Measurements from ENCODE around the gene IPO5. TPM values are rescaled to one million over a fixed set of nuclear protein-coding genes. Genes with fewer than 3 reads are reported as not detected.

The IPO5 gene
- total and polyA plus RNA-seq, 2 donors from 2014 or later: 32.2 to 92.0 TPM

DNA sequence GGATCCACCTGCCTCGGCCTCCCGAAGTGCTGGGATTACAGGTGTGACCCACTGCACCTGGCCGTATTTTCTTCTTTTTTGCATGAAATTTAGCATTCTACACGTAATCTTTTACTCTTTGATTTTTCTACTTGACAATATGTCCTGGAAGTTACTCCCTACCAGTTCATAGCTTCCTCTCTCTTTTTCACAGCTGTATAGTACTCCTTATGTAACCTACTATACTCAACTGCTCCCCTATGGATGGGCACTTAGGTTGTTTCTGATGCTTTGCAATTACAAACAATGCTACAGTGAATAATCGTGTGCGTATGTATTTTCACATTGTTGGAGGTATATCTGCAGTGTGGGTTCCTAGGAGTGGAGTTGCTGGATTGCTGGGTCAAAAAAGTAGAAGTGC lies 98.9 kb downstream of the IPO5 start:
- no peaks in the 10 kb centered on the region for H3K9me3 ChIP-seq (ENCODE audit: control insufficient read depth in 2 of 3, insufficient read depth in 1 of 3, low read length in 3 of 3)
- TF ChIP-seq, protein P1, sequence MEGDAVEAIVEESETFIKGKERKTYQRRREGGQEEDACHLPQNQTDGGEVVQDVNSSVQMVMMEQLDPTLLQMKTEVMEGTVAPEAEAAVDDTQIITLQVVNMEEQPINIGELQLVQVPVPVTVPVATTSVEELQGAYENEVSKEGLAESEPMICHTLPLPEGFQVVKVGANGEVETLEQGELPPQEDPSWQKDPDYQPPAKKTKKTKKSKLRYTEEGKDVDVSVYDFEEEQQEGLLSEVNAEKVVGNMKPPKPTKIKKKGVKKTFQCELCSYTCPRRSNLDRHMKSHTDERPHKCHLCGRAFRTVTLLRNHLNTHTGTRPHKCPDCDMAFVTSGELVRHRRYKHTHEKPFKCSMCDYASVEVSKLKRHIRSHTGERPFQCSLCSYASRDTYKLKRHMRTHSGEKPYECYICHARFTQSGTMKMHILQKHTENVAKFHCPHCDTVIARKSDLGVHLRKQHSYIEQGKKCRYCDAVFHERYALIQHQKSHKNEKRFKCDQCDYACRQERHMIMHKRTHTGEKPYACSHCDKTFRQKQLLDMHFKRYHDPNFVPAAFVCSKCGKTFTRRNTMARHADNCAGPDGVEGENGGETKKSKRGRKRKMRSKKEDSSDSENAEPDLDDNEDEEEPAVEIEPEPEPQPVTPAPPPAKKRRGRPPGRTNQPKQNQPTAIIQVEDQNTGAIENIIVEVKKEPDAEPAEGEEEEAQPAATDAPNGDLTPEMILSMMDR (IDR thresholded peaks at IDR 0.05; ENCODE audit: borderline replicate concordance, extremely low read depth, insufficient read depth): no peak
- DNase-seq: no peak
- no peaks in the 10 kb centered on the region for H3K36me3 ChIP-seq (ENCODE audit: control insufficient read depth in 2 of 3, insufficient read depth in 3 of 3, low read length in 3 of 3)
- no peak overlapping the region for H3K27ac ChIP-seq (ENCODE audit: low read depth in 2 of 2, low read length in 2 of 2)
- H3K4me1 ChIP-seq (ENCODE audit: control insufficient read depth in 2 of 3, insufficient read depth in 2 of 3, low read depth in 1 of 3, low read length in 3 of 3): no peaks in the 10 kb centered on the region
- H3K9ac ChIP-seq (ENCODE audit: low read length in 3 of 3): no peak overlapping the region
- intact Hi-C loops (cut with DNase I): no loop called here
- H3K4me3 ChIP-seq (ENCODE audit: low read length in 3 of 3): no peak overlapping the region
- H3K27me3 ChIP-seq (ENCODE audit: control insufficient read depth, insufficient read depth, low read length): no peaks in the 10 kb centered on the region
- no peak for FAIRE-seq

DNA sequence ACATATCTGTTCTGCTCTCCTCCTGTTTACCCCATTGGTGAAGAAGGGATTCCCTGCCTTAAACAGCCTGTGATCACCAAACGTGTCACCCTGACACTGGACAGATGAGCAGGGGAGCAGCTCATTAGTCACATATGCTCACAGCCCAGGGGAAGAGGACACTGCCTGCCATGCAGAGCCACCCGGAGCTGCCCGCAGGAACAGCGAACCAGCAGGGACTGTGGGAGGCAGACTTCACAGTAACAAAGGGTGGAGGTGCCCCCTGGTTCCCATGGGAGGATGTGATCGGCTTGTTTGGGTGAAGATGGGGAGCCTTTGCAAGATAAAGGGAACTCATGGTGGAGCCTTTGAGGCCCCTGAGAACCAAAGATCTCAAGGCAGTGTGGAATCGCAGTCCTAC lies 100.8 kb downstream of the IPO5 start:
- Histone ChIP-seq H3K36me3 (ENCODE audit: control insufficient read depth in 2 of 3, insufficient read depth in 3 of 3, low read length in 3 of 3) (no peaks in the 10 kb centered on the region), H3K4me1 (ENCODE audit: control insufficient read depth in 2 of 3, insufficient read depth in 2 of 3, low read depth in 1 of 3, low read length in 3 of 3) (no peaks in the 10 kb centered on the region), H3K27ac (ENCODE audit: low read depth in 2 of 2, low read length in 2 of 2) (no peak overlapping the region), H3K9ac (ENCODE audit: low read length in 3 of 3) (no peak overlapping the region), H3K27me3 (ENCODE audit: control insufficient read depth, insufficient read depth, low read length) (no peaks in the 10 kb centered on the region), H3K9me3 (ENCODE audit: control insufficient read depth in 2 of 3, insufficient read depth in 1 of 3, low read length in 3 of 3) (no peaks in the 10 kb centered on the region), H3K4me3 (ENCODE audit: low read length in 3 of 3) (no peak overlapping the region)
- DNase-seq: no peak
- FAIRE-seq: no peak
- TF ChIP-seq, protein P1 (IDR thresholded peaks at IDR 0.05; ENCODE audit: borderline replicate concordance, extremely low read depth, insufficient read depth): no peak
- intact Hi-C loops (cut with DNase I): no loop called here

DNA sequence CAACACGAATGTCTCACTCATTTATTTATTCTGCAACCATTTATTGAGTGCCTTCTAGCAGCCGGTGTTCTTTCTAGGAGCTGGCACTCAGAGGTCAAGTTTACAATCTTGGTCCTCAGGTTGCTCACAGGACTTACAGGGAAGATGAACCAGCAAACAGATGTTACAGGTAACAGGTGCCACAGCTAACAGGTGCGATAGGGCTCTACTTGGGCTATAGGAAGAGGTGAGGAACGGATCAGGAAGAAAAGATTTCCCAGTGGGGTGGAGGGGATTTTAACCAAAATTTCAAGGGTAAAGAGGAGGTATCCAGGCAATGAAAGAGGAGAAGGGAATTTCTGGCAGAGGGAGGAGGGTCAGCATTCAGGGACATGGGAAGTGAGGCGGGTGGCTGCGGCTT lies 102.1 kb downstream of the IPO5 start:
- no peaks in the 10 kb centered on the region for H3K4me1 ChIP-seq (ENCODE audit: control insufficient read depth in 2 of 3, insufficient read depth in 2 of 3, low read depth in 1 of 3, low read length in 3 of 3)
- no peaks in the 10 kb centered on the region for H3K9me3 ChIP-seq (ENCODE audit: control insufficient read depth in 2 of 3, insufficient read depth in 1 of 3, low read length in 3 of 3)
- no peak overlapping the region for H3K27ac ChIP-seq (ENCODE audit: low read depth in 2 of 2, low read length in 2 of 2)
- FAIRE-seq (no peak), DNase-seq (no peak)
- no peaks in the 10 kb centered on the region for H3K27me3 ChIP-seq (ENCODE audit: control insufficient read depth, insufficient read depth, low read length)
- H3K4me3 ChIP-seq (ENCODE audit: low read length in 3 of 3): no peak overlapping the region
- intact Hi-C loops (cut with DNase I): no loop called here
- TF ChIP-seq, protein P1 (IDR thresholded peaks at IDR 0.05; ENCODE audit: borderline replicate concordance, extremely low read depth, insufficient read depth): no peak
- no peaks in the 10 kb centered on the region for H3K36me3 ChIP-seq (ENCODE audit: control insufficient read depth in 2 of 3, insufficient read depth in 3 of 3, low read length in 3 of 3)
- H3K9ac ChIP-seq (ENCODE audit: low read length in 3 of 3): no peak overlapping the region

GRCh38 chr13:98056839-98057410 lies 103.5 kb downstream of the IPO5 start:
- Histone ChIP-seq H3K9ac (ENCODE audit: low read length in 3 of 3) (no peak overlapping the region), H3K4me1 (ENCODE audit: control insufficient read depth in 2 of 3, insufficient read depth in 2 of 3, low read depth in 1 of 3, low read length in 3 of 3) (no peaks in the 10 kb centered on the region), H3K27me3 (ENCODE audit: control insufficient read depth, insufficient read depth, low read length) (no peaks in the 10 kb centered on the region), H3K9me3 (ENCODE audit: control insufficient read depth in 2 of 3, insufficient read depth in 1 of 3, low read length in 3 of 3) (no peaks in the 10 kb centered on the region), H3K4me3 (ENCODE audit: low read length in 3 of 3) (no peak overlapping the region), H3K36me3 (ENCODE audit: control insufficient read depth in 2 of 3, insufficient read depth in 3 of 3, low read length in 3 of 3) (no peaks in the 10 kb centered on the region), H3K27ac (ENCODE audit: low read depth in 2 of 2, low read length in 2 of 2) (no peak overlapping the region)
- DNase-seq: no peak
- FAIRE-seq: no peak
- TF ChIP-seq, protein P1 (IDR thresholded peaks at IDR 0.05; ENCODE audit: borderline replicate concordance, extremely low read depth, insufficient read depth): no peak
- intact Hi-C loops (cut with DNase I): no loop called here
